Osteocyte (in vitro differentiated cells): ENCODE measurements around the gene GULP1. TPM values are rescaled to one million over a fixed set of nuclear protein-coding genes. Genes with fewer than 3 reads are reported as not detected.

Experiments used
- DNase-seq: peaks from one replicate; pipeline ENCODE4 v3.0.0; 2021; ENCODE audit warnings: mixed read lengths; ENCODE audit not compliant: unreplicated experiment; ENCODE audit errors: extremely low spot score
- H3K27ac Mint-ChIP-seq: one replicate; pipeline ENCODE4 v1.8.0; 2021; ENCODE audit warnings: mild to moderate bottlenecking, mixed read lengths; ENCODE audit not compliant: unreplicated experiment
- H3K27me3 Mint-ChIP-seq: one replicate; pipeline ENCODE4 v1.8.0; 2021; ENCODE audit warnings: mixed read lengths; ENCODE audit not compliant: unreplicated experiment
- H3K36me3 Mint-ChIP-seq: one replicate; pipeline ENCODE4 v1.8.0; 2021; ENCODE audit warnings: mixed read lengths; ENCODE audit not compliant: unreplicated experiment
- H3K4me1 Mint-ChIP-seq: one replicate; pipeline ENCODE4 v1.8.0; 2021; ENCODE audit warnings: mixed read lengths; ENCODE audit not compliant: unreplicated experiment
- H3K4me3 Mint-ChIP-seq: one replicate; pipeline ENCODE4 v1.8.0; 2021; ENCODE audit warnings: mild to moderate bottlenecking, moderate library complexity, mixed read lengths; ENCODE audit not compliant: unreplicated experiment
- H3K9me3 Mint-ChIP-seq: one replicate; pipeline ENCODE4 v1.8.0; 2021; ENCODE audit warnings: mixed read lengths; ENCODE audit not compliant: unreplicated experiment
- CTCF ChIP-seq: fragments of 200-600 bp; sonication (generic); IDR thresholded peaks from 2 replicates; pipeline ENCODE4 v1.5.0; 2021; ENCODE audit warnings: antibody characterized with exemption, mild to moderate bottlenecking, moderate library complexity
- total RNA-seq: library from RNA; stranded (reverse); gene quantifications from 2 replicates; pipeline ENCODE4 v1.2.1, GENCODE V29; 2021

GULP1 gene
- total RNA-seq, 1 donor from 2014 or later = 36.7 TPM

DNA sequence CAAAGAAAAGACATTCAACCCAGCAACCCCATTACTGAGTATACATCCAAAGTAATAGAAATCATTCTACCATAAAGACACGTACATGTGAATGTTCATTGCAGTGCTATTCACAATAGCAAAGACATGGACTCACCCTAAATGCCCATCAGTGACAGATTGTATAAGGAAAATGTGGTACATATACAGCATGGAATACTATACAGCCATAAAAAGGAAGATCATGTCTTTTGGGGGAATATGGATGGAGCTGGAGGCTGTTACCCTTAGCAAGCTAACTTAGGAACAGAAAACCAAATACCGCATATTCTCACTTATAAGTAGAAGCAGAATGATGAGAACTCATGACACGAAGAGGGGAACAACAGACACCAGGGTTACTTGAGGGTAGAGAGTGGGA, 145.9 kb downstream of the GULP1 start:
- Mint-ChIP-seq H3K36me3 (no peaks in the 10 kb centered on the region), H3K27me3 (no peaks in the 10 kb centered on the region), H3K27ac (no peak overlapping the region), H3K4me3 (no peak overlapping the region), H3K9me3 (peaks cover 3% of the 10 kb centered on the region), H3K4me1 (peaks cover 16% of the 10 kb centered on the region)
- TF ChIP-seq CTCF = no peak
- DNase-seq = no peak

- Mint-ChIP-seq H3K36me3 (no peaks in the 10 kb centered on the region), H3K27ac (no peak overlapping the region), H3K27me3 (no peaks in the 10 kb centered on the region), H3K9me3 (peaks cover 3% of the 10 kb centered on the region), H3K4me3 (no peak overlapping the region), H3K4me1 (peaks cover 36% of the 10 kb centered on the region)
- DNase-seq = no peak
- TF ChIP-seq CTCF = no peak
Observed at GRCh38 chr2:188439986-188440385, 148.3 kb downstream of the GULP1 start.

DNA sequence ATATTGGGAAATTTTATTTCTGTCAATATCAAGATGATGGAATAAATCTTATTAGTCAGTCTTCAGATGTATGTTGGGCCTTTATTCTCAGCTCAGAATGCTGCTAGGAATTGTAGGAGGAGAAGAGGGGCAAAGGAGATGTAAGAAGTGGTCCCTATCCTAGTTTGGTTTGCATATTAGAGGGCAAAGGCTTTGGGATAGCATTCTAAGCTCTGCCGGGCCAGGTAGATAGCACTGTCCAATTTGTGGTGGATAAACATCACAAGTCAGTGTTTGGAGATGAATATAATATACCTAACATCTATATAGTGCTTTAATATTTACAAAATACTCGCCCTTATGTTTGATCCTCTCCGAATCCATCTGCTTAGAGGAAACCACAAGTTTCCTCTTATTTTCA, 149.2 kb downstream of the GULP1 start:
- no peak overlapping the region for H3K4me3 Mint-ChIP-seq
- H3K27me3 Mint-ChIP-seq = no peaks in the 10 kb centered on the region
- TF ChIP-seq CTCF = no peak
- peaks cover 3% of the 10 kb centered on the region for H3K9me3 Mint-ChIP-seq
- H3K4me1 Mint-ChIP-seq = peaks cover 36% of the 10 kb centered on the region
- DNase-seq = no peak
- no peak overlapping the region for H3K27ac Mint-ChIP-seq
- H3K36me3 Mint-ChIP-seq = no peaks in the 10 kb centered on the region

DNA sequence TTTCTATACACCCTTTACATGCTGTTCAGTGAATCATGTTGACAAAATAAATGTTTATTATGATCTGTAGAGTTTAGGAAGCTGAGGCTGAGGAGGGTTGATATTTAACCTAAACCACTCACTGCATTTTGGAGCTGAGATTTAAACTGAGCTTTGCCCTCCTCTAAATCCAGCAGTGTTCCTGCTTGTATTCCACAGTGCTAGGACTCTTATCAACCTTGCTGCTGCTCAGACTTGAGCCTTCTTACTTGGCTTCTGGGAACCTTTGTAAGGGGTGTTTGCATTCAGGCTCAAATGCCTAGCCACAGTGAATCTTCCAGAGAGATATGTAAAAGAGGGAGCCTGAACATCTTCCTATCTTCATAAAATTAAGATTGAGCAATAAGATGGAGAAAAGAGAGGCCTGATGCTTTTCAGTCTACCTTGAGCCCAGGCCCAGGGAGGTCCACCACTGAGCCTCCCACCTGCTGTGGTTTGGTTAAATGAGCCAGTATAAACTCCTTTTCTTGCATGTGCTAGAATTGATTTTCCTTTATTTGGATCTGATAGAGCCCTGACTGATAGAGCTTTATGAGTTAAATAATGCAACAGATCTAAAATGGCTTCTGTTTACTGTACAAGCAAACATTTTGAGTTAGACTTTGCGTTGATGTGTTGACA, 149.7 kb downstream of the GULP1 start:
- no peak for DNase-seq
- Mint-ChIP-seq H3K27ac (no peak overlapping the region), H3K4me3 (no peak overlapping the region), H3K27me3 (no peaks in the 10 kb centered on the region), H3K4me1 (peaks cover 36% of the 10 kb centered on the region), H3K9me3 (peaks cover 3% of the 10 kb centered on the region), H3K36me3 (no peaks in the 10 kb centered on the region)
- no peak for TF ChIP-seq CTCF

DNA sequence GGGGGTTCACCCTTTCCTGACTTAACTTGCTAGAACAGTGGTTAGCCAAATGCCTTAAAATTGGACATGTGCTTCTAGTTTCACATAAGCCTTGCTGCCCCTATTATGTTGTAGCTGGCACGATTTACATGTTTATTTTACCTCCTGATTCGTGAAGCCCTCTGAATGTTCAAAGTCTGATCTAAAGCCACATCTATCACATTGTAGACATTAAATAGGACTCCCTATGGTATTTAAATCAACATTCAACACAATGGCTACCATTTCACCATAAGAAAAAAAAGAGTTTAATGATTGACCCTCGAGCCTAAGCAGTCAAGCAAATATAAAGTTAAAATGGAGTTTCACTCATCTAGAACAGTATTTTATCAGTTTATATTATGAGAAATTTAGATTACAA, 151.5 kb downstream of the GULP1 start:
- Mint-ChIP-seq H3K27me3 (no peaks in the 10 kb centered on the region), H3K4me3 (no peak overlapping the region), H3K9me3 (no peaks in the 10 kb centered on the region), H3K4me1 (peaks cover 36% of the 10 kb centered on the region), H3K27ac (peak overlapping the region; percentile 9), H3K36me3 (no peaks in the 10 kb centered on the region)
- no peak for DNase-seq
- no peak for TF ChIP-seq CTCF
